Body of pancreas (tissue), 4 donors: Measurements from ENCODE around the gene PPIE. TPM values are rescaled to one million over a fixed set of nuclear protein-coding genes. Genes with fewer than 3 reads are reported as not detected.
"Not testable (repeated sequence)": the region's sequence is repeated elsewhere in the genome, so short reads cannot be mapped to it uniquely, and the experiment has no call there.

Experiments
- ATAC-seq: fragments of 150-250 bp; one replicate; pipeline ENCODE4 v1.9.1; 2016
- DNase-seq, 4 donors: peaks; one replicate each; pipeline ENCODE4 v3.0.0-alpha.2; 2019
- H3K27ac ChIP-seq, 4 donors: fragments of 200-600 bp; sonication (generic); 1 replicate in 3 of 4; 2 replicates in 1 of 4; pipeline versions ENCODE4 v1.5.1 to v1.6.1; 2016 to 2019; ENCODE audit warnings: mild to moderate bottlenecking in 1 of 4, mixed read lengths in 1 of 4, moderate library complexity in 1 of 4
- H3K27me3 ChIP-seq, 2 donors: fragments of 200-600 bp; sonication (generic); one replicate each; pipeline ENCODE4 v1.6.0; 2016; ENCODE audit warnings: mild to moderate bottlenecking in 1 of 2
- H3K36me3 ChIP-seq, 2 donors: fragments of 200-600 bp; sonication (generic); replicated peaks in 1 of 2; 2 replicates each; pipeline ENCODE4 v1.5.1; 2016; ENCODE audit warnings: low read depth in 2 of 2; ENCODE audit not compliant: insufficient read depth in 1 of 2
- H3K4me1 ChIP-seq: fragments of 200-600 bp; sonication (generic); one replicate; pipeline ENCODE4 v1.6.0; 2016
- H3K4me3 ChIP-seq, 2 donors: fragments of 200-600 bp; sonication (generic); 1 replicate in 1 of 2; 2 replicates in 1 of 2; pipeline ENCODE4 v1.5.1; 2016 to 2019
- H3K9me3 ChIP-seq, 3 donors: fragments of 200-600 bp; sonication (generic); 1 replicate in 2 of 3; 2 replicates in 1 of 3; pipeline ENCODE4 v1.5.1; 2016
- POLR2A ChIP-seq, 3 donors: fragments of 450-650 bp; IDR thresholded peaks; one replicate each; pipeline ENCODE4 v1.6.1; 2016; ENCODE audit warnings: antibody characterized with exemption in 3 of 3, mild to moderate bottlenecking in 2 of 3
- WGBS, 2 donors: methylation state at CpG; one replicate each; pipeline ENCODE4 v1.1.5; 2017; 5-methylcytosine and 5-hydroxymethylcytosine counted together
- intact Hi-C: fragments of 100-400 bp; cut with DNase I; formaldehyde crosslinking; loops from one replicate; pipeline ENCODE4 v1.15.1; 2023
- total RNA-seq, 2 donors: library from RNA; depleted of rRNA; stranded (reverse); fragments of >200 nt; gene quantifications; one replicate each; pipeline ENCODE4 v1.1.0, GENCODE V29; 2016
- TF ChIP-seq, protein P1 (sequence below), 7 experiments: fragments of 450-650 bp in 4 of 7; fragments of 200-600 bp in 3 of 7; sonication (generic) in 3 of 7; IDR thresholded peaks; one replicate each; pipeline ENCODE4 v1.5.1; 2016 to 2019; ENCODE audit warnings: antibody characterized with exemption in 7 of 7

The PPIE gene
- total RNA-seq, 2 donors from 2014 or later: 25.9 to 33.6 TPM

DNA sequence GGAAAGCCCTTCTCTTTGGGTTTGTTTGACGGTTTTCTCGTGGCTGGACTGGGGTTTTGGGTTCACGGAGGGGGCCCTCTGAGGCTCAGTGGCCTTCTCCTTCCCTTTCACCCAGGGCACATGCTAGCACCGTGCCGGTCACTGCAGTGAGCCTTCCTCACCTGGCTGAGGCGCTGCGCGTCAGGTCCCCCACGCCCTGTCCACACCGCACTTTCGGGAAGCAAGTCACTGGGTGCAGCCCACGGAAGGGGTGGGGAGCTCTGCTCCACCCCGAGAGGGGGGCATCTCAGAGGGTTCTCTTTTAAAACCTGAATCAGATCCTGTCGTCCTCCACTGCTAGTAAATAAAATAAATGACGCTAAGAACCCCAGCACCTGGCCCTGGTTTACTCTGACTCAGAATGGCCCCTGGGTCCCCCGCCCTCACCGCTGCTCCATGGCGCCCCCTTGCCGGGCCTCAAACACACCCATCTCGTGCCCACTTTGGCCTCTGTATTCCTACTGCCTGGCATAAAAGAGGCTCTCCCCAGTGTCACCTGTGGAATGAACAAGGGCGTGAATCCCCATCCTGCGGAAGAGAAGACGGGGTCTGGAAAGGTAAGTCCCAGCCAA is 34.8 kb downstream of the PPIE start:
- intact Hi-C loops, H3K4me3 ChIP-seq, H3K27me3 ChIP-seq, H3K9me3 ChIP-seq, H3K4me1 ChIP-seq, H3K27ac ChIP-seq, DNase-seq, ATAC-seq, H3K36me3 ChIP-seq: not testable (repeated sequence)
- no CpG with 5 or more reads among the region's 23 CpGs for WGBS, 2 donors

DNA sequence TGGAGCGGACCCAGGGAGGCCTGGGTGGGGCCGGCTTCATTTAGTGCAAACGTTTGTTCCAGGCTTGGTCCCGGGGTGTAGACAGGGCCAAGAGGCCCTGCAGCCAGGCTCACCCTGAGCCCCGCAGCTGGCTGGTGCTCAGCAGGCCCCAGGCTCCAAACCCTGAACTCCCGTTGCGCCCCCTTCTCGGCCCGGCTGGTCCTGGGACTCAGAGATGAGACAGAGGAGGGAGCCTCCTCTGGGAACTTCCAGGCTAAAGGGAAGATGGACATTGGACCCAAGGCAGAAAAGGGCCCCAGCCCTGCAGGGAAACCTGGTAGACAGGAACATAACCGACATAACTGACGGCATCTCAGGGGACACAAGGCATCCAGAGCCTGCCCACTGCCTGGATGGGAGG is 36.5 kb downstream of the PPIE start:
- 84 to 85% methylated on average over 7 to 11 of the region's 11 CpGs for WGBS, 2 donors
- H3K4me1 ChIP-seq, H3K36me3 ChIP-seq, H3K9me3 ChIP-seq, H3K27me3 ChIP-seq, intact Hi-C loops, H3K27ac ChIP-seq, ATAC-seq, DNase-seq, H3K4me3 ChIP-seq: not testable (repeated sequence)

DNA sequence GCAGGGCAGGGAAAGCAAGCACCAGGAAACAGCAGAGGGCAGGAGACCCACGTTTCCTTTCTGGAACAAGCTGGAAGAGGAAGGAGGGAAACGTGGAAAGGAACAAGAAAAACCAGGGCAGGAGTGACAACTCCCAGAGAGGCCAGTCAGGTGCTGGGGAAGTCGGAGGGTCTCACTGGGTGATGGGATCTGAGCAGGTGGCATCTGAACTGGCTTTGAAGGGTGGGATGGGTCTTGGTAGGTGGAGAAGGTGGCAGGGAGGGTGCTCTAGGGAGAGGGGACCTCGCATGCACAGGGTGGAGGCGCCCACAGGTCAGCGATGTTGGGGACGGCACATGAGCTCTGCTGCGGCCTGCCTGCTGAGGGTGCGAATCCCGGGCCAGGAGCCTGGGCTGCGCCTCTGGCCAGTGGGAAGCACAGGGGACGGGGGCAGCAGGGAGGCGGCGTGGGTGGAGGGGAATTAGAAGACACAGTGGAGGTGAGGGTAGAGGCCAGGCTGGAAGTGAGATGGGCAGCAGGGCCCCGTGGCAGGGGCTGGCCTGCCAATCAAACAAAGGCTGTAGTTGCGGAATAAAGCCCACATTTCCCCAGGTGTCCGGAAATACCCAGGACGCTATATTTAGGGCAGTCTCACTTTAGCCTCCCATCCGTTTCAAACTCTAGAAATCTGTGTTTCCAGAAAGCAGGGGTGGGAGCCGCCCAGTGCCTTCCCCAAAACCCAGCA is 37.2 kb downstream of the PPIE start:
- H3K27ac ChIP-seq, ATAC-seq, H3K4me3 ChIP-seq, H3K27me3 ChIP-seq, H3K4me1 ChIP-seq, H3K36me3 ChIP-seq, DNase-seq, H3K9me3 ChIP-seq, intact Hi-C loops: not testable (repeated sequence)
- 72 to 83% methylated on average over 7 to 9 of the region's 20 CpGs for WGBS, 2 donors

DNA sequence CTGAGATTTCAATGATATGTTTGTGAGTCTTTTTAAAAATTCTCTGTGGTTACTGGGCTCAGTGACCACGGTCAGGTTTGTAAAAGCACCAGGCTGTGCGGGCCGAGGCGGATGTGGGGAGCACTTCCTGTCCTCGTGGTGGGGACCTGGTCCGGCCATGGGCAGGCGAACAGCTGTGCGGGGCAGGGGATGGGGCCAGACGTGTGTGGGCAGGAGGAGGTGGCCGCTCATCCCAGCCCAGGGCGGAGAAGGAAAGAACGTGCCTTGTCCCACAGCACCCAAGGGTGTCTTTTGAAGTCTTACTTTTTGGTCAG is 37.7 kb downstream of the PPIE start:
- WGBS, 2 donors: 79 to 82% methylated on average over 12 of the region's 12 CpGs
- no peak overlapping the region for H3K4me3 ChIP-seq
- no peaks in the 10 kb centered on the region for H3K27me3 ChIP-seq
- TF ChIP-seq, protein P1, sequence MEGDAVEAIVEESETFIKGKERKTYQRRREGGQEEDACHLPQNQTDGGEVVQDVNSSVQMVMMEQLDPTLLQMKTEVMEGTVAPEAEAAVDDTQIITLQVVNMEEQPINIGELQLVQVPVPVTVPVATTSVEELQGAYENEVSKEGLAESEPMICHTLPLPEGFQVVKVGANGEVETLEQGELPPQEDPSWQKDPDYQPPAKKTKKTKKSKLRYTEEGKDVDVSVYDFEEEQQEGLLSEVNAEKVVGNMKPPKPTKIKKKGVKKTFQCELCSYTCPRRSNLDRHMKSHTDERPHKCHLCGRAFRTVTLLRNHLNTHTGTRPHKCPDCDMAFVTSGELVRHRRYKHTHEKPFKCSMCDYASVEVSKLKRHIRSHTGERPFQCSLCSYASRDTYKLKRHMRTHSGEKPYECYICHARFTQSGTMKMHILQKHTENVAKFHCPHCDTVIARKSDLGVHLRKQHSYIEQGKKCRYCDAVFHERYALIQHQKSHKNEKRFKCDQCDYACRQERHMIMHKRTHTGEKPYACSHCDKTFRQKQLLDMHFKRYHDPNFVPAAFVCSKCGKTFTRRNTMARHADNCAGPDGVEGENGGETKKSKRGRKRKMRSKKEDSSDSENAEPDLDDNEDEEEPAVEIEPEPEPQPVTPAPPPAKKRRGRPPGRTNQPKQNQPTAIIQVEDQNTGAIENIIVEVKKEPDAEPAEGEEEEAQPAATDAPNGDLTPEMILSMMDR (IDR thresholded peaks at IDR 0.05): no peak
- TF ChIP-seq POLR2A (IDR thresholded peaks at IDR 0.05): no peak
- intact Hi-C loops: no loop called here
- DNase-seq (no peak), ATAC-seq (no peak)
- H3K9me3 ChIP-seq: no peaks in the 10 kb centered on the region
- peaks cover 3% of the 10 kb centered on the region for H3K4me1 ChIP-seq
- no peak overlapping the region for H3K27ac ChIP-seq
- no peaks in the 10 kb centered on the region for H3K36me3 ChIP-seq

DNA sequence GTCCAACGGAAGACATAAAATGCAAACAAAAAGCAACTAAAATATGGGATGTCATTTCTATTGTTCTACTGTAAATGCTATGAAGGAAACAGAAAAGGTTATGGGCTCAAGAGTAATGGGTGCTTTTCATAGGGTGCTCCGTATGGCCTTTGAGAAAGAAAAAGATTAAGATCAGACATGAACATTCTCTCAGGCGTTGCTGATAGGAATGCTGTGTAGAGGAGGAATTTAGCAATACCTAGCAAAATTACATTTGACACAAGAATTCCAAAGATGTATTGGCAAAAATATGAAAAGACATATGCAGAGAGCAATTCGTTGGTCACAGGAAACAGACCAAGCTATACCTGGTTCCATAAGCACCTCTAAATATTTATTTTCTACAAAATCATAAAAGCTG is 38.2 kb downstream of the PPIE start:
- TF ChIP-seq POLR2A (IDR thresholded peaks at IDR 0.05): no peak
- TF ChIP-seq, protein P1 (IDR thresholded peaks at IDR 0.05): no peak
- Histone ChIP-seq H3K4me1 (peaks cover 5% of the 10 kb centered on the region), H3K36me3 (no peaks in the 10 kb centered on the region), H3K4me3 (no peak overlapping the region), H3K9me3 (no peaks in the 10 kb centered on the region), H3K27ac (no peak overlapping the region), H3K27me3 (no peaks in the 10 kb centered on the region)
- ATAC-seq: no peak
- intact Hi-C loops: no loop called here
- 82 to 84% methylated on average over 4 of the region's 4 CpGs for WGBS, 2 donors
- no peak for DNase-seq

DNA sequence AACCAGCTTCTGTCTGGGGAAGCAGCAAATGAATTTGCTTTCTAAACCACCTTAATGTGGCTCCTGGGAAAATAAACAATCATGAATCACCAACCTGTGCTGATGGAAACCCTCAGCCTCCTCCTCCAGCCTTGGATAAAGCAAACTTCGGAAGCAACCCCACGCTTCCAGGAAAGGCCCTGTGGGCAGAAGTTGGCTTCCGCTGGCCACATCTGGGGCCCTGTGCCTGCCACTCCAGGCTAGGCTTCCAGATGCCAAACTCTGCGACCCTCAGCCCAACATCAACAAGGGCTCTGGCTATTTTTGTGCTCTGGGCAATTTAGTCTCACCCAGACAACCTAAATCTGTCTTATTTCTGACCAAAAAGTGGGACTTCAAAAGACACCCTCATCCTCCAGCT is 38.6 kb downstream of the PPIE start:
- intact Hi-C loops: no loop called here
- no peaks in the 10 kb centered on the region for H3K27me3 ChIP-seq
- peaks cover 5% of the 10 kb centered on the region for H3K4me1 ChIP-seq
- ATAC-seq: no peak
- H3K4me3 ChIP-seq: no peak overlapping the region
- no peaks in the 10 kb centered on the region for H3K9me3 ChIP-seq
- no peak overlapping the region for H3K27ac ChIP-seq
- 73 to 79% methylated on average over 4 of the region's 4 CpGs for WGBS, 2 donors
- no peak for DNase-seq
- TF ChIP-seq, protein P1 (IDR thresholded peaks at IDR 0.05): no peak
- no peak for TF ChIP-seq POLR2A (IDR thresholded peaks at IDR 0.05)
- no peaks in the 10 kb centered on the region for H3K36me3 ChIP-seq

DNA sequence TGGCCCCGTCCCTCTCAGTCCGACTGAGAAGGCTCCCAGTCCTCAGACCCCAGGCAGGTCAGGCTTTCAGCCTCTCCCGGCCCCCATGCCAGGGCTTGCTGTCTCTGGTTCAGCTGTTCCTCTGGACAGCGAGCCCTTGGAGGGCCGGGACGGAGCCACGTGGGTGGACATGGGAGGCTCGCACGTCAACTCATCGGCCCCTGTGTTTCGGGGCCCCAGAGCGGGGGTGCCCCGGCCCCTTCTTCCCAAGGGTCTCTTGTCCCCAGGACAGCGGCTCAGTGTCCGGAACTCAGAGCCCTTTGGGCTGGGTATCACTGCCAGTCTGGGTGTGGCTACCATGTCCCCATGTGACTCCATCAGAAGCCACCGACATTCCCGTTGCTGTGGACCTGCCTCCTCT is 39.2 kb downstream of the PPIE start:
- not testable (repeated sequence) for H3K27ac ChIP-seq, DNase-seq

DNA sequence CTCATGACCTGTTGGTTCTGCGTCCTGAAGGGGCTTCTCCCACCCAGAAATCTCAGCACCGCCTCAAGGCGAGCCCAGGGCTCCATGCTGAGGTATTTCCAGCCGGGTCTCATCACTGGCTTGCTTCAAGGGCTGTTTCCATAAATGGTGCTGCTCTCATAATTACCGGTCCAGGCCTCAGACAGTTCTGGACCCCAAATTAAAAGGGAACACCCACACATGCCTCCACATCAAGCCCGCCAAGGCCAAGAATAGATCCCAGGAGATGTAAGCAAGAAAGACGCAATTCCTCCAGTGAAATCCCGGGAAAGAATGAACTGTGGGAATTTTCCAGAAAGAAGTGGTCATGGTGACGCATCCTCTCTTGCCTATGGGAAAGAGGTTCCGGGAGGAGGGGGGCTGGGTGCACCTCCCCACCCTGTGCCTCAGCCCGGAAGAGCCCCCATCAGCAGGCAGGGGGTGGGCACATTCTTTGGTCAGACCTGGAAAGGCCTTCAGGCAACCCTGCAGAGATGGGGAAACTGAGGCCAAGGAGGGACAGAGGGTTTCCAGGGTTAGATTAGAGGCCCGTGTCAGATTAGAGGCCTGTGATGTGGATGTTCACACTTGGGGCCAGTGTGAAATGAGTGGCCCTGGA is 39.9 kb downstream of the PPIE start:
- DNase-seq, H3K27me3 ChIP-seq, intact Hi-C loops, H3K9me3 ChIP-seq, ATAC-seq, H3K4me1 ChIP-seq, H3K4me3 ChIP-seq, H3K27ac ChIP-seq, H3K36me3 ChIP-seq: not testable (repeated sequence)
- WGBS, 2 donors: 86 to 90% methylated on average over 8 to 10 of the region's 12 CpGs

More for the DNA sequence above, 39.2 kb downstream of the PPIE start:
- ATAC-seq, H3K9me3 ChIP-seq, H3K27me3 ChIP-seq, H3K4me1 ChIP-seq, intact Hi-C loops, H3K36me3 ChIP-seq, H3K4me3 ChIP-seq: not testable (repeated sequence)
- 83% methylated on average over 1 of the region's 17 CpGs; no CpG with 5 or more reads in 1 of the 2 donors for WGBS, 2 donors
